ENCODE results near the gene C22orf31.

The C22orf31 gene

DNA sequence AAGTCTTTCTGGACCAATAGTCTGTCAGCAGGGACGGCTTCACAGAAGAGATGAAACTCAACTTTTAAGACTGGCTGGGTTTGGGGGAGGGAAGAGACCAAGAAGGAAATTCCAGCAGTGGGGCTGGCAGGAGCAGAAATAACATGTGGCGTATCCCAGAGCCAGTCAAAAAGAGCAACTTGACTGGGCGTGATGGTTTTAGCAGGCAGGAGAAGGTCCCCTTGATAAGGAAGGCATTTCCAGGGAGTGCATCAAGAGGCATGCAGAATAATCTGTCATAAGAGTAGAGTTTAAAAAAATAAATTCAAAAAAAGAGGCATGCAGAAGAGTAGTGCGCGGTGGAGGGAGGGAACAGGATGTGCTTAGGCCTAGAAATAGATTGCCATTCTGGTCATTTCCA lies 52.5 kb downstream of the C22orf31 start:
- WGBS (ENCODE audit: extremely low coverage, insufficient coverage, insufficient read length) = no CpG with 5 or more reads among the region's 5 CpGs
- H4K12ac ChIP-seq (ENCODE audit: low read depth, low read length) = no peak overlapping the region

More for the DNA sequence above, 52.5 kb downstream of the C22orf31 start:
- H3K4me3 ChIP-seq (ENCODE audit: low read depth, low read length) = no peak overlapping the region
- no peak overlapping the region for H3K14ac ChIP-seq (ENCODE audit: low read length)
- H3K4me2 ChIP-seq (ENCODE audit: low read length) = no peak overlapping the region
- H3K79me1 ChIP-seq (ENCODE audit: low read length) = peaks cover 6% of the 10 kb centered on the region
- no peaks in the 10 kb centered on the region for H3K27me3 ChIP-seq (ENCODE audit: insufficient read depth, low read length)
- H3K79me2 ChIP-seq (ENCODE audit: control insufficient read depth, insufficient read depth, low read length, poor library complexity) = no peaks in the 10 kb centered on the region
- no peak overlapping the region for H3K27ac ChIP-seq (ENCODE audit: low read depth, low read length)
- H4K91ac ChIP-seq (ENCODE audit: low read depth, low read length) = no peak overlapping the region
- H2AFZ ChIP-seq (ENCODE audit: insufficient read depth, low read length, poor library complexity) = no peak overlapping the region
- DNase-seq = no peak
- no peaks in the 10 kb centered on the region for H3K9me3 ChIP-seq (ENCODE audit: insufficient read depth, low read depth, low read length)
- H3K4me1 ChIP-seq (ENCODE audit: control insufficient read depth in 1 of 2, insufficient read depth in 2 of 2, low read length in 2 of 2) = peaks cover 7 to 13% of the 10 kb centered on the region in 2 experiments
- no peak overlapping the region for H2BK120ac ChIP-seq (ENCODE audit: insufficient read depth, low read length, poor library complexity)
- no peak overlapping the region for H4K8ac ChIP-seq (ENCODE audit: low read depth, low read length)
- H3K4ac ChIP-seq (ENCODE audit: low read depth, low read length) = no peak overlapping the region
- H3K18ac ChIP-seq (ENCODE audit: low read length) = no peak overlapping the region
- no peak overlapping the region for H3K23ac ChIP-seq (ENCODE audit: low read length)
- no peak overlapping the region for H2AK5ac ChIP-seq (ENCODE audit: low read length)
- H2BK5ac ChIP-seq (ENCODE audit: low read depth, low read length, poor library complexity) = no peak overlapping the region
- H3K9ac ChIP-seq (ENCODE audit: low read length) = no peak overlapping the region
- H3K36me3 ChIP-seq (ENCODE audit: control insufficient read depth in 1 of 2, insufficient read depth in 2 of 2, low read length in 2 of 2) = peaks cover 0 to 2% of the 10 kb centered on the region in 2 experiments
- H2BK12ac ChIP-seq (ENCODE audit: low read length) = no peak overlapping the region

All from trophoblast cell (in vitro differentiated cells and primary cell).